Fibroblast of skin of abdomen (primary cell): ENCODE results near the gene KDM4C.
"Not testable (repeated sequence)": the region's sequence is repeated elsewhere in the genome, so short reads cannot be mapped to it uniquely, and the experiment has no call there.

ENCODE experiments used
- DNase-seq: peaks from one replicate; pipeline ENCODE4 v3.0.0-alpha.2; 2013

KDM4C gene

GRCh38 chr9:6764523-6764922 lies 6.8 kb downstream of the KDM4C start:
- DNase-seq: no peak

GRCh38 chr9:6764950-6765349 lies 7.2 kb downstream of the KDM4C start:
- DNase-seq: no peak

GRCh38 chr9:6765396-6765795 lies 7.6 kb downstream of the KDM4C start:
- DNase-seq: no peak

GRCh38 chr9:6766606-6767005 lies 8.8 kb downstream of the KDM4C start:
- DNase-seq: no peak

GRCh38 chr9:6768587-6768986 lies 10.8 kb downstream of the KDM4C start:
- DNase-seq: not testable (repeated sequence)

- DNase-seq: no peak
Observed at GRCh38 chr9:6771722-6772121, 13.9 kb downstream of the KDM4C start.

GRCh38 chr9:6777213-6777902 lies 19.6 kb downstream of the KDM4C start:
- no peak for DNase-seq

- peak; percentile 36 for DNase-seq
Observed at GRCh38 chr9:6779417-6780241, 21.9 kb downstream of the KDM4C start.

GRCh38 chr9:6780690-6781089 lies 22.9 kb downstream of the KDM4C start:
- no peak for DNase-seq

- DNase-seq: no peak
Observed at GRCh38 chr9:6781476-6781875, 23.7 kb downstream of the KDM4C start.

- DNase-seq: no peak
Observed at GRCh38 chr9:6782345-6782744, 24.6 kb downstream of the KDM4C start.

- no peak for DNase-seq
Observed at GRCh38 chr9:6782981-6783380, 25.2 kb downstream of the KDM4C start.

GRCh38 chr9:6783753-6784152 lies 26.0 kb downstream of the KDM4C start:
- no peak for DNase-seq

- no peak for DNase-seq
Observed at GRCh38 chr9:6785682-6786081, 27.9 kb downstream of the KDM4C start.

- no peak for DNase-seq
Observed at GRCh38 chr9:6787793-6788161, 30.0 kb downstream of the KDM4C start.

- peak; percentile 48 for DNase-seq
Observed at GRCh38 chr9:6788162-6789016, 30.6 kb downstream of the KDM4C start.

GRCh38 chr9:6789017-6789338 lies 31.2 kb downstream of the KDM4C start:
- not testable (repeated sequence) for DNase-seq

- DNase-seq: no peak
Observed at GRCh38 chr9:6790866-6791265, 33.1 kb downstream of the KDM4C start.

GRCh38 chr9:6793203-6793602 lies 35.4 kb downstream of the KDM4C start:
- no peak for DNase-seq

GRCh38 chr9:6794936-6795335 lies 37.2 kb downstream of the KDM4C start:
- no peak for DNase-seq

- no peak for DNase-seq
Observed at GRCh38 chr9:6802926-6803325, 45.2 kb downstream of the KDM4C start.

GRCh38 chr9:6805532-6805931 lies 47.8 kb downstream of the KDM4C start:
- DNase-seq: peak; percentile 31

GRCh38 chr9:6806318-6806717 lies 48.5 kb downstream of the KDM4C start:
- DNase-seq: not testable (repeated sequence)
